CD4-positive, alpha-beta T cell treated with Interleukin-17A for 4 hours (primary cell): ENCODE measurements around the gene BTBD9.

Experiments
- DNase-seq: peaks from one replicate; pipeline ENCODE4 v3.0.0-alpha.2; 2020; ENCODE audit warnings: mixed read lengths

The BTBD9 gene

DNA sequence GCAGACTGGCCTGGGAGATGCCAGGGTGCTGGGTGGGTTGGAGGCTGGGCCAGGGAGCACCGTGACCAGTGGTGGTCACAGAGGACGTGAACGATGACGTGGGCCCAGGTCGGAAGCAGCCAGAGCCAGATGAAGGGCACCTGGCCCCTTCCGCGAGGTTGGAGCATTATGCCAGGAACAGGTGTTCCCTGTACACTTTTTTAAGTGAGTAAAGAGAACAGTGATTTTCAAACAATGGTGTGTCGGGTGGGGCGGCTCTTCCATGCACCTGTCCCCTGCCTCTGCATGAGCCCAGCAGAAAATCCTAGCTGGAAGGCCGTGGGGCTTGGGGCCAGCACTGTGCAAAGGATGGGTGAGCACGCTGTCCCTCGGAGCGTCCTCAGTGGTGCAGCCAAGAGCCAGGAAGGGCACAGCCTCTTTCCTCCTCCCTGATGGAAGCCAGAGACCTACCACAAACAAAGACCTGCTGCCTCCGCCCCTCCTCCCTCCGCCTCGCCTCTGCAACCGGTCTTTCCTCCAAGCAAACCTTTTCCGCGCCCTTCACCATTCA, 469.7 kb downstream of the BTBD9 start:
- no peak for DNase-seq

DNA sequence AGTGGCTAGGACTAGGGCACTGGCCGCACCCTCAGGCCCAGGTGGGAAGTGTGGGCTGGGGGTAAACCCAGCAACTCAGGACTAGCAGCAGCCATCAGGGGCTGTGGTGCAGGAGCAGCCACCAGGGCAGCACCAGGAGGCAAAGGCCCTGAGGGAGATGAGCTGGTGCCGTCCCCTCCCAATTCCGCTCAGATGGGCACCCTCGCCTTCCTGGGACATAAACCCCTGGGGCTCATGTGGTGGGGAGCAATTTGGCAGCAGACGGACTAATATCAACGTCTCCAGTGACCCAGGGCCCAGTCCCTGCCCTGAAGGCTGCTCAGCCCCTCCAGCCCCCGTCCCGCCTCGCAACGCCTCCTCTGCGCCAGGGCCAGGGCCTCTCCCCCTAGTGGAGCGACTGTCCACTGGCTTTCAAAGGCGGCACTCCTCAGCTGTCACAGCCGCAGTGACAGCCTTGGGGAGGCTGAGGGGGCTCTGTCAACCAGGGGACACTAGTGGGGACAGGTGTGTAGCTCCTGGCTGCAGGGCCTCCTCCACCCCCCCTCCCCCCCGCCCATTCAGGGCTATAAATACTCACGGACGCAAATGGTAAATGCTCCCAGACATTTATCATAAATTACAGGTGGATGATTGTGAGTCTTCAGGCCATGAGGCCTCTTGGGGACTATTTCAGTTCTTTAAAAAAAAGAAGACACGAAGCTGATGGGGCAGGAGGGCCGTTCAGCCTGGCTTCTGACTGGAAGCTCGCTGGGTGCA, 470.3 kb downstream of the BTBD9 start:
- DNase-seq: no peak

DNA sequence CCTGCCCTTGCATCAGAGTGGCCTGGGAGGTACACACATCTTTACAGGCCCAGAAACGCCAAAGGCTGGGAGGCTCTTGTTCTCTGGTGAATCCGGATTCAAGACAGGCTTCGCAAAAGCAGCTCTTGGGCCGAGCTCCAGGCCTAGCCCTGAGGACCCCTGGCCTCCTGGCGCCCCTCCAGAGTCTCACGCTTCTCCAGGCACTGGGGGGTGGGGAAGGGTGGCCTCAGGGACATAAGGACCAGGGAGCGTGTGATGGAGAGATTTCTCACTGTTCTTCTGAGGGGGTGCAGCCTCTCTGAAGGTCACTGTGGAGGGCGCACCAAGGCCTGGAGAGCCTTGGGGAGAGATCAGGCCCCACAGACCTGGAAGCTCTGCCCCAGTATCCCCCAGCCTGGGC, 471.0 kb downstream of the BTBD9 start:
- DNase-seq: no peak

DNA sequence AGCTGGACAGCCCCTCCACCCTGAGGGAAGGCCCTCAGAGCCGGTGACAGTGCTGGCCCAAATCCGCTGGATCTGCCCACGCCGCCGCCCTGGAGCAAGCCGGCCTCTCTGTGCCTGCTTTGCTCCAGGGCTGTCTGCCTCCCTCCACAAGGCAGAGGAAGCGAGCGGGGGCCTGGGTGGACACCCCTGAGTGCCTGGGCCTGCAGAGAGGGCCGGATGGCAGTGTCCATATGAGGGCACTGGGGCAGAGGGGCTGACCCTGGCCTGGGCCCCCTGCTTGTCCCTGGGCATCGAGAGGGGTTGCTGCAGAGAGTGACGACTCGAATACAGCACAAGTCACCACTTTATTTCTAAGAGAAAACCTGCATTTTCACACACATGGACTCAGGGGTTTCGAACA, 471.6 kb downstream of the BTBD9 start:
- no peak for DNase-seq

DNA sequence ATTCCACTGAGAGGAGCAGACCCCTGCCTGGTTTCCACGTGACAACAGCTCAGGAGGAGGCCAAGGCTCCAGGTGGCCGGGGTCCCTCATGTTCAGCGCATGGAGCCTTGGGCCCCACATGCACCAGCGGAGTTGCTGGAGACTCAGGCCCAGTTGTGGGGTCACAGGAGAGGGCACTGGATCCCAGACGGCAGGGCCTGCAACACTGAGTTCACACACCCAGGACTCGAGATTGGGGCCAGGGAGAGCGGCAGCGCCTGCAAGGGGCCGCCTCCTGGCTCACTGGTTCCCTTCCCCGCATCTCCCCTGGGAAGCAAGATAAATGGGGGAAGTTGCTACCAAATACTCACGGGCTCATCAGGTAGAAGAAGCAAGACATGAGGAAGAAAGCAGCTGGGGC, 472.1 kb downstream of the BTBD9 start:
- no peak for DNase-seq

DNA sequence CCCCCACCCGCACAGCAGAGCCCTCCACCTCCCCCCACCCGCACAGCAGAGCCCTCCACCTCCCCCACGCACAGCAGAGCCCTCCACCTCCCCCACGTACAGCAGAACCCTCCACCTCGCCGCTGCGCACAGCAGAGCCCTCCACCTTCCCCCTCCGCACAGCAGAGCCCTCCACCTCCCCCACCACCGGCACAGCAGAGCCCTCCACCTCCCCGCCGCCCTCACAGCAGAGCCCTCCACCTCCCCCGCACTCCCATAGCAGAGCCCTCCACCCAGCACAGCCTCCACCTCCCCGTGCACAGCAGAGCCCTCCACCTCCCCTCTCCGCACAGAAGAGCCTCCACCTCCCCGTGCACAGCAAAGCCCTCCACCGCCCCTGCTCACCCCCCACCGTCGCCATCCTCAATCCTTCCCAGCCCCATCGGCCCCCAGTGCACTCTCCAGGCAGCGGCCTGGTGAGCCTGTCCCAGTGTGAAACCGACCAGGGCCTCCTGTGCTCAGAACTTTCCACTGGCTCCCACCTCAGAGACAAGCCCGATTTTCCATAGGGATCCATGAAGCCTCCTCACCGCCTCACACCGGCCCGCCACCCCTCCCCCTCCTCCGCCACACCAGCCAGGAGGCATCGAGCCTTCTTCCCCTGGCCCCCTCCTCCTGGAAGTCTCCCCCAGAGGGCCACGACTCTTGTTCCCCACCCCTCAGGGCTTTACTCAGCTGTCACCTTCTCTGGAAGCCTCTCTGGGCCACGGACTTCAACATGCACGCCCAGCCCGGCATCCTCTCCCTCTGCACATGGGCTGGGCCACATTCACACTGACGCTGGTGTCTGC, 473.1 kb downstream of the BTBD9 start:
- DNase-seq: no peak

DNA sequence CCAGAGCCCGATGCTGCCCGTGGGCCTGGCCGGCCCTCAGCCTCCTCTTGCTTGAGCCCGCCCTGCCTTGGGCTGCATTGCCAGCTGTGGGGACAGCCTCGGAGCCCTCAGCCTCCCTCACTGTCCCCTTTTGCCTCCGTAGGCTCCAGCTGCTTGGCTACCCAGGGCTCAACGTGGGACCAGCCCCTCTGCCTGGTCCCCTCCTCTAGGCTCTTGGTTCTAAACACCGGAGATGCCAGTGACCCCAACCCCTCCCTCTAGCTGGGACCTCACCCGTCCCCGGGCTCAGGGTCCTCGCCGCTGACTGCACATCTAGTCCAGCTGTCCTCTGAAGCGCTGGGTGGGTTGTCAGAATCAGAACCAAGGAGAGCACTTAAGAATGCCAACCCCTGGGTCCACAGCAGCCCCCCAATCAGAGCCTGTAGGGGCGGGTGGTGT, 475.0 kb downstream of the BTBD9 start:
- DNase-seq: no peak

DNA sequence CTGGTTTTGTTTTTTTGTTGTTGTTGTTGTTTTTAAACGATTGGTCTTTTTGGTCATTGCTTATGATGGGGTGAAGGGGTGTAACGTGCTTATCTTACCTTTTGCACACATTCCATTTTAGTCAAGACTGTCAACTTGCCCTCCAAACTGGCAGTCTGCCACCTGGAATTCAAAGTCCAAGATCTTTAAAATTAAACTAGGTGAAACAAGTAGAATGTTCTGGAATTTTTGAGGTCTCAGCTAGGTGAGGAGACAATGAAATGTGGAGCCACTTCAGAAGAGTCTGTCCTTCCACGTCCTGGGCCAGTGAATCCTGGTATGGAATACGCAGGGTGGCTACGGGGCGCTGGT, 475.6 kb downstream of the BTBD9 start:
- DNase-seq: no peak

DNA sequence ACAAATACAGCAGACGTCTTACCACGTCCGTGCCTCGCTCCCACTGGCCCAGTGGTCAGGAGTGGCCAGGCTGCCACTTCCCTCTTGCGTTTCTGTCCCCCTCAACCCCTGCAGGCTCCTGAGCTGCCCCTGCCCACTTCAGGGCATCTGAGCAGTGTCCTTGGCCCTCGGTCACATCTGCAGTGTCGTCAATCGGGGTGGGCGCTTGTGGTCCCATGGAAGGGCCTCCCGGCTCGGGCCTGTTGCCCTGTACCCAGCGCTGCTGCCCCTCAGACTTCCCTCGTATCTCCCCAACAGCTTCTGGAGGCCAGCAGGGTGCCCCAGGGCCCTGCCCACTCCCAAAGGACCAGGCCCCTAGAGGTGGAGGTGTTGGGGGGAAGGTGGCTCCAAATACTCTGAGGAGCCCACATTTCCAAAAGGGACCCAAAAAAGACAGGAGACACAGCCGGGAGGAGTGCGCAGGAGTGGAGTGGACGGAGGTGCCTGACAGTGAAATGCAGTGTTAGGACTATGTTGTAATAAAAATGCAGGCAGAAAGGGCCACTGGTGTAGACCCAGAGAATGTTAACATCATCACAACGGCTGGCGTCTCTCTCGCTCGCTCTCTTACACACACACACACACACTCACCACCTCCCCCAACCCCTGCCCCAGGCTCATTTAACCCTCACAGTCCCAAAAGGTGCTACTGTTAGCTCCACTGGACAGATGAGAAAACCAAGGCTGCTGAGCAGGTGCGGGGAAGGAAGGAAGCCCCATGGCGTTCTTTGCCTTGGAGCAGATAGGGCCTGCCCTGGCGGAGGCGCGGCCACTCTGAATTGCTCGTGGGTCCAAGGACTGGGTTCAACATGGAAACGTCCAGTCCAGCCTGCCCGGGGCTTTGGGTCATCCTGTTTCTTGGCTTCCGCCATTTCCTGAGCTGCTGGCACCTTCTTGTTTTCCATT, 476.3 kb downstream of the BTBD9 start:
- no peak for DNase-seq

DNA sequence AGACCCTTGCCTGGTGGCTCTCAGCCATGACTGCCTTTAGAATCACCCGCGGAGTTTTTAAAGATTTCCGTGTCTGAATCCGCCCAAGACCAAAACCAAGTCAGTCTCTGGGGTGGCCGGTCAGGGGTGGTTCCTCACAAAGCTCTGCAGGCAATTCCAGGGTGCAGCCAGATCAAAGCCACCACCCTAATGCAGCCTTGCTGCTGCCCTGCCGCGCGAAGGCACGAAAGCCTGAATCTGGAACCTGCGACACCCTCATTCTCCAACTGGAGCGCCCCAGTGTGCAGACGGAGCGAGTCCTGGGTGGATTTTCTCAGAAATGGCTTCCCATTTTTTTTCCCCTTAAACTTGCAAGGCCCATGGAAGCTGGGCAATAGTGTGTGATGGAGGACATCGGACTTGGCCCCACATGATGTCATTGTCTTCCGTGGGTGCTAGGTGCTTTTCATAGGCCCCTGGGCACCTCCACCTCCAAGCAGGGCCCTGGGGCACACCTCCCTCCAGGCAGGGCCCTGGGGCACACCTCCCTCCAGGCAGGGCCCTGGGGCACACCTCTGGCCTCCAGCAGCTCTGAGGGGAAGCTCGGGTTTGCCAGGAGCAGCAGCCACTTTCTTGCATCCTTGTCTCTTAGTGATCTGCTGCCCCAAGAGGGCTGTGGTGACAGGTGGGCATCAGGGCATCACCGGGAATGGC, 477.1 kb downstream of the BTBD9 start:
- no peak for DNase-seq

DNA sequence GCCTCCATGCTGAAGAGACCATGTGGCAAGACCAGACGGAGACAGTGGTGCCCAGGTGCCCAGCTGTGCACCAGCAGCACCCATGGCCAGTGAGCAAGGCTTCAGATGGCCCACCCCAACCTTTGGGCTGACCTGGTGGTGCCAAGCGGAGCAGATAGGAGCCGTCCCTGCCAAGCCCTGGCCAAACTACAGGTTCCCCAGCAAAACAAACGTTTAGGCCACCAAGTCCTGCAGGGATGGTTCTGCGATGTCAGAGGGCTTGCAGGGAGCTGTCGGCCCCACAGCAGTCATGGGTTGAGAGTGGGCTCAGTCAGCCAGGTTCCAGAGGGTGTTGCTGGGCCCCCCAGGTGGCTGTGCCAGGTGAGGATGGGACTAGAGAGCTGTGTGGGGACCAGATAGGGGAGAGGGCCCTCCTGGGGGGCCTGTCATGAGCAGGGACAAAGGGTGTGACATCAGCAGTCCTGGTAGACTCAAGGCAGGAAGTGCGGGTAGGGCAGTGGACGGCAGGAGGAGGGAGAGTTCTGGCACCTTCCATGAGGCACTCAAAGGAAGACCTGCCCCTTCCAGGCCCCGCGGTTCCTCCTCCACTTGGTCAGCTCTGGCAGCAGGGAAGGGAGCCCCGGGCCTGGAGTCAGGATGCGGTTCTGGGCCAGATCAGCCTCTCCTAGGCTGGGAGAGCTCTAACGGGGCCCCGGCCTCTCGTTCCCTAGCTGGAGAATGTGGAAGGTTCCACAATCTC, 477.8 kb downstream of the BTBD9 start:
- no peak for DNase-seq

DNA sequence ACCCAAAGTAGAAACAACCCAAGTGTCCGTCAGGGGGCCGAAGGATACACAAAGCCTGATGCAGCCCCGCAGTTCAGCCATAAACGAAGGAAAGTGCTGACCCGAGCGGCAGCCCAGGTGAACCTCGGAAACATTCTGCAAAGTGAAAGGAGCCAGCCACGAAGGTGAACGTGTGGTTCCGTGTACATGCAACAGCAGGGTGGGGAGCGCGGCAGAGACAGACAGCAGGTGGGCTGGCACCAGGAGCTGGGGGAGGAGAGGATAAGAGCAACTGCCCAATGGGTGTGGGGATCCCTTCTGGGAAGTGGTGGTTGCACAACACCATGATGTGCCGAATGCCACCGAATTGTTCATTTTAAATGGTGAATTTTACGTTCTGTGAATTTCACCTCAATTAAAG, 478.4 kb downstream of the BTBD9 start:
- no peak for DNase-seq

DNA sequence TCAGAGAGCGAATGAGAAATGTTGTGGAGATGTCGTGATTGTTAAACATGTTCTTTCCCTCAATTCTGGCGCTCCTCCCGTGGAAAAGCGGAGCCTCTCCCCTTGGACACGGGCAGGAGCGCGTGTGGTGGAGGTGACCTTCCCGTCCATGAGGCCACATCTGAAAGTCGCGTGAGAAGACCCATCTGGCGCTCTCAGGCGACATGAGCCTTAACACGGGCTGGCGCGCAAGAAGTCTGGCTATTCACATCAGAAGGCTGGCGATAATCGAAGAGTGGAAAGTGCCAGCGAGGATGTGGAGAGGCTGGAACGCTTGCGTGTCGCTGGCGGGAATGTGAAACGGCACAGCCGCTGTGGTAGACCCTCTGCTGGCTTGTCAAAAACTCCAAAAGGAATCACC, 478.9 kb downstream of the BTBD9 start:
- DNase-seq: no peak

DNA sequence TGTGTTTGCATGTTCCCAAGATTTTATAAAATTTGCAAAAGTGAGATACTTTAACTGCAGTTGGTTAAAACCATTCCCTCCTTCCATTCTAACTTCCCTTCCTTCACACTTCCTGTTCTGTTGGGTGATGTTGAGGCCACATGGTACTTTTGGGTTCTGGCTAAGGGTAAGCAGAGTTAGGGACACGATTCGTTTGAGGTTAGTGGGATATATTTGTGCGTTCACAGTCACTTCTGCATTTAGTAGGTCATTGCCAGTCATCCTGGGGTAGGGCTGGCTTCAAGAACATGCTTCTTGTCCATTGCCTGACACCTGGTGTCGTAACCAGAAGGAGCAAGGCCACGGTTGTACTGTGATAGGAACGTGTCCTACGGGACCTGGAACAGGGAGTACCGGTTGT, 480.1 kb downstream of the BTBD9 start:
- DNase-seq: no peak

DNA sequence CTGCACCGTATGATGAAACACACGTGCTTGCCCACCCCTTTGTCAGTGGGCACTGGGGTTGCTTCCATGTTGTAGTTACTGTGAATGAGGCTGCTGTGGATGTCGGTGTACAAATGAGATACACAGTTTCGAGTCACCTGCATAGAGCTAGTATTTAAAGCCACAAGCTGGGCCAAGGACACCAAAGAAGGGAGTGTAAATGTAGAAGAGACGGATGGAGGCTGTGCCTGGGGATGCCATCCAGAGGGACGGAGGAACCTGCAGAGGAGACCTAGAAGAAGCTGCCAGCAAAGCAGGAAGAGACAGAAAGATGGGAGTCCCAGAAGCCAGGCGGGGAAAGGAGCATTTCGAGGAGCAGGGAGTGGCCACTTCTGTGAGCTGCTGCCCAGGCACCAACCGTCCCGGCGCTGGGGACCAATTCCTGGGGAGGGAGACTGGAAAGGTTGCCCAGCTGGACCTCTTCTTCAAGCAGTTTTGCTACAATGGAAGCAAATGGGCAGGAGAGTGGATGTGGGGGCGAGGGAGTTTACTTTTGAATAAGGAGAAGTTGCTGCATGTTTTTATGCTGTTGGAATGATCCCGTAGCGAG, 480.9 kb downstream of the BTBD9 start:
- DNase-seq: no peak

DNA sequence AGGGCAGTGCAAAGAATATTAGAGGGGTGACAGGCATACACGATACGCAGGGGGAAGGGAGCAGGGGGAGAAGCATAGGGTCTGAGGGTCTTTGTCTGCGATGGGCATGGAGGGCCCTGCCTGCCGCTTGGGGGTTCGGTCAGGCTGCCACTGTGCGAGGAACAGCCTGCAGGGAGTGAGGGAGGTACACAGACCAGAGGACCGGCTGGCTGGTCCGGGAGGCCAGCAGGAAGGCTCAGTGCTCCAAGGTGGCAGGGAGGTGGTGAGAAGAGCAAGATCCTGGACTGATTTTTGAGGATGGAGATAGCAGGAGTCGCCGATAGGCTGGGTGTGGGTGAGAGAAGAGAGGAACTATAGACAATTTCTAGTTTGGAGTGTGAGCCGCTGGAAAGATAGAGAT, 481.8 kb downstream of the BTBD9 start:
- DNase-seq: no peak

DNA sequence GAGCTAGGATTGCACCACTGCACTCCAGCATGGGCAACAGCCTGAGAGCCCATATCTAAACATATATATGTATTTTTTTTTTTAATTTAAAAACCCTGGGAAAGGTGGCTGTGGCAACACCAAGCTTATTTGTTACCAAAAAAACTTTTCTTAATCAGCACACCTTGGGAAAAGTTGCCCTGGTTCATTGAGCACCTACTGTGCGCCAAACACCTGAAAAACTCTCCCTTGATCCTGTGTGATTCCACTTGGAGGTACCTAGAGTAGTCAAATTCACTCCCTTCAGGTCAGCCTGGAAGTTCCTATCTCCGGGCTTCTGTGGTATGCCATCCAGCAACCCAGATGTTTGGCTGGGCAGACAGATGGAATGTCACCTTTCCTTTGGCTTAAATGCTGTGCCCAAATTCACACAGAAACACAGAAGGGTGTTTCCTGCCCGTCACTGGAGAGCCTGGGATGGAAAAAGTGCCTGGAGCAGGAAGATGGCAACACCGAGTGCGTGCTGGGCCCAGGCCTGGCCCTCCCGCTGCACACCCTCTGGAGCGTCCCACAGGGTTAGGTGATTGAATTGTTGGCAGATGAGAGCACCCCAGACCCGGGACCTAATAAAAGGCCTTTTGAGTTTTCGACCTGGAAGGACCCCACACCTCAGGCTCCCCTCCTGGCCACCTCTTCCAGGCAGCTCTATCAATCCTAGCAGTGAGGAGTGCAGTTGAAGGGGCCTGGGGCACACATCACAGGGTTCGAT, 482.7 kb downstream of the BTBD9 start:
- DNase-seq: no peak

DNA sequence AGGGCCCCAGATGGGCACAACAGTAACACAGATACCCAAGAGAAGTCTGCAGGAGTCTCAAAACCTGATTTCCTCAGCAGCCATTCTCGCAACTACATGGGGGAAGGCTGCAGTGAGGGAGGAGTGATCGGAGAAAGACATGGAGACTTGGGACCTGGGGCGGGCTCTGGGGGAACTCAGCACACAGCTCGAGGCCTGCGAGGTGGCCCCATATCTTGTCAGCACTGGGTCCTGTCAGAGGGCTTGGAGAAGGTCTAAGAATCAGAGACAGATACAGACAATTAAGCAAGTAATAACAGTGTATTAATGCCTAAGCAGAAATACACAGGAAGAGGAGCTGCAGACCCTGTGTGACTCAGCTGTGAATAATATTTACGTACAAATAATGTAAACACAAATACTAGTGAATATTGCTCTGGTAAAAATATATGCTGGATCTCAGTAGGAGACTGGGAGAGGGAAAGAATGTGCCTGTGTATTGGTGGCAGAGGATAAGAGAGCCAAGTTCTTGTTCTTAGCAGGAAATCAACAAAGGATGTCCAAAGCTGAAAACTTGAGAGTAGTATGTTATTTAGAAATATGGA, 484.0 kb downstream of the BTBD9 start:
- DNase-seq: no peak

DNA sequence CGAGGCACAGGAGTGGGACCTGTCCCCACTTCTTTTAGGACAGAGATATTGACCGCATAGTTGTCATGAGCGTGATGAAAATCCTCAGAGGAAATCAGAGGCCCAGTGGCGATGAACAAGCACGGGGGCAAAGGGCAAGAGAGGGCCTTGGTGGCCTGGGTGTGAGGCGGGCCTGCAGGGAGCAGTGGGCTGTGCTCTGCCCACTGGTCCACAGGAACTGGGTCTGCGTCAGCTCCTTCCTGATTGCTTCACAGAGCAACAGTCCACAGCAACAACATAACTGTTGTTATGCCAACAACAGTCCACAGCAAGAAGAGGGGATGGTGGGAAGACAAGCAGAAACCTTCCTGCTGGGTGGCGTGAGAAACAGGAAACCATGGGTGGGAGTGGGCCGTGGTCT, 484.6 kb downstream of the BTBD9 start:
- no peak for DNase-seq

DNA sequence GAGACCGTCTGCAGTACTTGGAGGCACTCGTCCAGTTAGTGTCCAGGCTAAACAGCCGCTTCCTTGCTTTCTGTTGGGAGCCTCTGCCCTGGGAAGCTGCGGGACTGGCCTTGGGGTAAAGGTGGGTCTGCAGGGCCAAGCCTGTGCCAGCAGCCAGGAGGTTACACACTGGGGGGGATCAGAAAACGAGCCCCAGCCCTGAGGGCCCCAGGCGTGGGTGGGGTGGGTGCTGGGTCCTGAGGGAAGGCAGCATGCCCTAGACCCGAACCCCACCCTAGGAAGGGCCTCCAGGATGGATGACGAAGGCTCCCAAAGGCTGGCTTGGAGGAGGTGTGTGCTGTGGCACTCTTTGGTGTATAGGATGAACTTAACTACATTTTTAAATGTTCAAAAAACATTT, 485.0 kb downstream of the BTBD9 start:
- no peak for DNase-seq
